T-helper 2 cell (primary cell): ENCODE results near the gene PSENEN.

ENCODE experiments used
- DNase-seq, 5 experiments: peaks; one replicate each; pipeline versions ENCODE4 v3.0.0 to v3.0.0-alpha.2; 2012 to 2022

Gene PSENEN

GRCh38 chr19:35774274-35775045 is 29.0 kb downstream of the PSENEN start:
- no peak for DNase-seq

DNA sequence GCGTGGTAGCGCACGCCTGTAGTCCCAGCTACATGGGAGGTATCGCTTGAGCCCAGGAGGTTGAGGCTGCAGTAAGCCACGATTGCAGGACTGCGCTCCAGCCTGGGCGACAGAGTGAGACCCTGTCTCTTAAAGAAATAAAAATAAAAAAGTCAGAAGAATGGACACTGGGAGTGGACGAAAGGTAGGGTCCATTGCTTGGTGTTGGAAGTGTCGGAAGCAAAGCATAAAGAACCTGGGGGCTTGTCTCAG is 29.5 kb downstream of the PSENEN start:
- DNase-seq = no peak

DNA sequence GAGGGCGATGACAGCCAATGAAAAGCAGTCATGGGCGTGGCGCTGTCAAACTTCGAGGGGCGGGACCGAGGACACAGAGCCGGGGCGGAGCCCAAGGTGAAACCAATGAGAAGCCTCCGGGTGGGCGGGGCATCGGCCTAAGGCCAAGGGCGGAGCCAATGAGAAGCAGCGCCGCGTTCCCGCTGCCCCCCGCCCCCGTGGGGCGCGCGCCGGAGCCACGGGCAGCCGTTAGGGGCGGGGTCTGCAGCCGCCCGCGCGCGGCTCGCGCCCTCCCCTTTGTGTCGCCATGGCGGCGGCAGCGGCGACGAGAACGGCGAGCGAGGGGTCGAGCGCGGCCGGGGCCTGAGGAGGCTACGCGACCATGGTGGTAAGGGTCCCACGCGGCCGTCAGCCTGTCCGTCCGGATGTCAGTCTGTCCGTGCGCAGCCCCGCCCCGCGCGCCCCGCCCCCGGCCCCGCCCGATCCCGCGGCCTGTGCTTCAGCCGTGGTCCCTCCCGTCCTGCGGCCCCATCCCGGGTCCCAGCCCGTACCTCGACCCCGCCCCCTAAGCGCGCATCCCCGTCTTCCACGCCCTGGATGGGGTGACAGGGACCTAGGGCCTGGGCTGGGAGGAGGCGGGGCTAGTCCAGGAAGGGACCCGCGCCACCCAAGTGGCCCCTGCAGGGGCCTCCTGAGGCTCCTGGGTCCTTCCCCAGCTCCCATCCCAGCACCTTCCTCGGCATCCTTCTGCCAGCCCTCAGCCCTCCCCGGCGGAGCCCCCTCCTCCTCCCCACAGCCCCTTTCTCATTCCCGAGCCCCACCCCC is 30.0 kb downstream of the PSENEN start, which contains the start of gene ARHGAP33:
TSS of gene ARHGAP33 (plus strand) at position 267 of the 804 bp plus-strand sequence. CDS start at position 362, 95 bp downstream.
- DNase-seq = peak; percentile 97 to 99 (median 98)

DNA sequence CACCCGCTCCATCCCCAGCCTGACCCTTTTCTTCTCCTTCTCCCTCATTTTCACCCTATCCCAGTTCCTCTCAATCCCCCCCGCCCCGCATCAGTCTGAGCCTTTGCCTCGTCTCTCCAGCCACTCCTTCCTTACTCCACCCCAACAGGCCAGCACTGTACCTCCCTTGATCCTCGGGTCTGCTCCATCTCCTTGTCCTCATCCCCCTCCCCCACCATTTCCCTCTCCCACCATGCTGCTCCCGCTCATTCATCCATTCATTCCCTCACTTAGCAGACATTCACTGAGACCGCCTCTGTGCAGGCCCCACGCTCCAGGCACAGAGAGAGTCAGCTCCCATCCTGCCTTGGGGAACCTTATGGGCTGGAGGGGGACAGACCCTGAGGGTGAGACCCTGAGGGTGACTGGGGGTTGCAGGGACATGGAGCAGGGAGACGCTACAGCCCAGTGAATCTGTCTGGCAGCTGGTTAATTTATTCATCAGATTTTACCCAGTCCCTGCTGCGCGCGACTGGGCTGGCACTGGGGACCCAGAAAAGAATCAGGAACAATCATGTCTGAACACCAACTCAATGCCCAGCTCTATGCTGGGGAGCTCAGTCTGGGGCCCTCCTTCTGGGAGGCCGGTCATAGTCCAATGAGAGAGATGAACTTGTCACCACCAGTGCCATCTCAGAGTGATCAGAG is 30.8 kb downstream of the PSENEN start:
- DNase-seq = no peak

GRCh38 chr19:35777086-35777841 is 31.8 kb downstream of the PSENEN start:
- no peak for DNase-seq

DNA sequence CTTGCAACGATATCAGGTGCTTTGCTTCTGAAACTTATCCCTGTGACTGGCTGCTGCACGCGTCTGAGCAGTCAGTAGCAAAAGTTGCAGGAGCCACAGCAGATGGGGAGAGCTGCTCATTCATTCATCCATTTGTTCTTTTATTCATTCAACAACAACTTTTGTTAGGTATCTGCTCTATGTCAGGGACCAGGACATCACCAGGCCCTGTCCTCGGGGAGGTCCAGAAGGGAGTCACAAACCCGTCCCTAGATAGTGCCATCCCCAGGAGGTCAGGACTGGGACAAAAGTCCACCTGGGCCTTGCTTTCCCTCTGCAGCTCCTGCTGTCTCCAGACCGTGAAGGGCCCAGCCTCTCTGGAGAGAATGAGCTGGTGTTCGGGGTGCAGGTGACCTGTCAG is 32.5 kb downstream of the PSENEN start:
- DNase-seq = no peak

GRCh38 chr19:35779033-35779432 is 33.6 kb downstream of the PSENEN start:
- DNase-seq = no peak

DNA sequence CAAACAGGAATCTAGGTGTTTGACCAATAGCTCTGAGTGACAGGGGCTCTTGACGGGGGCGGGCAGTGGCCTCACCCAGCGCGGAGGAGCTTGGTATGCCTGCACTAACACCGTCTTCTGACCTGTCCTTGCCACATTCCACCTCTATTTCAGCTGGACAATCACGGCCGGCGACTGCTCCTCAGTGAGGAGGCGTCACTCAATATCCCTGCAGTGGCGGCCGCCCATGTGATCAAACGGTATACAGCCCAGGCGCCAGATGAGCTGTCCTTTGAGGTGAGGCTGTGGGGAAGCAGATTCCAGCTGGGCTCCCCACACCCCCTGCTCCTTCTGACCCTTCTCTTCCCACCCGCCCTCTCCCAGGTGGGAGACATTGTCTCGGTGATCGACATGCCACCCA is 34.6 kb downstream of the PSENEN start:
- no peak for DNase-seq

DNA sequence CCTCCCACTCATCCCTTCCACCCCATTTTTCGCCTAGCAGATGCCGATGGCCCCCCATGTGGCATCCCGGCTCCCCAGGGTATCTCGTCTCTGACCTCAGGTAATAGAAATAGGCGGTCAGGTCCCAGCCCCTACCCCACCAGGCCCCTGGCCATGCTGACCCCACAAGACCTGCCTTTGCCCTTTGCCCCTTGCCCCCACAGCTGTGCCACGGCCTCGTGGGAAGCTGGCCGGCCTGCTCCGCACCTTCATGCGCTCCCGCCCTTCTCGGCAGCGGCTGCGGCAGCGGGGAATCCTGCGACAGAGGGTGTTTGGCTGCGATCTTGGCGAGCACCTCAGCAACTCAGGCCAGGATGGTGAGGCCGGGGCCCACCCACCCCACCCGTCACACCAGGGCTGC is 35.3 kb downstream of the PSENEN start:
- no peak for DNase-seq

GRCh38 chr19:35781650-35782049 is 36.2 kb downstream of the PSENEN start:
- DNase-seq = no peak

- DNase-seq = no peak
These were observed 37.1 kb downstream of the PSENEN start for GRCh38 chr19:35782589-35782988.

GRCh38 chr19:35783469-35784434 is 38.3 kb downstream of the PSENEN start:
- no peak for DNase-seq

DNA sequence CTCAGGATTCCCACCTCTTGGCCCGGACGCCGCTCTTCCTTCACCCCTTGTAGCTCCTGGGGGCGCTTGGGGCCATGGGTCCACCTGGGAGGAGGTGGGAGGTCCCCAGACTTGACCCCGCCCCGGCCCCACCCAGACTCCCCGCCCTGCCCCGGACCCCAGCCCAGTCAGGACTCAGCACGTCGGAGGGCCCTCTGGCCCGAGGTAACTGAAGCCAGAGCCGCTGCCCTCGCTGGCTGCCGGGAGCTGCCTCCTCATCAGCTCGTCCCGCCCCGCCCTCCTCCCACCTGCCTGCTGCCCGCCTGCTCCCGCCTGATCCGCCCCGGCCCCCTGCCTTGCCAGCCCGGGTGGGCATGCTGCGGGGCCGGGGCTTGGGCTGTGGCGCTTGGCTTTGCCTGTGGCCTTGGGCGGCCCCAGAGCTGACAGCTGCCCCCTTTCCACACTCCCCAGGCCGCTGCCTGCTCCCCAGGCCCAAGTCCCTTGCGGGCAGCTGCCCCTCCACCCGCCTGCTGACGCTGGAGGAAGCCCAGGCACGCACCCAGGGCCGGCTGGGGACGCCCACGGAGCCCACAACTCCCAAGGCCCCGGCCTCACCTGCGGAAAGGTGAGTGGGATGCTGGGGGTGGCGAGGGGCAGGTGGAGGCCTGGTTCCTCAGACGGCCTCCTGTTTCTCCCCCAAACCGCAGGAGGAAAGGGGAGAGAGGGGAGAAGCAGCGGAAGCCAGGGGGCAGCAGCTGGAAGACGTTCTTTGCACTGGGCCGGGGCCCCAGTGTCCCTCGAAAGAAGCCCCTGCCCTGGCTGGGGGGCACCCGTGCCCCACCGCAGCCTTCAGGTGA is 39.3 kb downstream of the PSENEN start:
- DNase-seq = no peak

DNA sequence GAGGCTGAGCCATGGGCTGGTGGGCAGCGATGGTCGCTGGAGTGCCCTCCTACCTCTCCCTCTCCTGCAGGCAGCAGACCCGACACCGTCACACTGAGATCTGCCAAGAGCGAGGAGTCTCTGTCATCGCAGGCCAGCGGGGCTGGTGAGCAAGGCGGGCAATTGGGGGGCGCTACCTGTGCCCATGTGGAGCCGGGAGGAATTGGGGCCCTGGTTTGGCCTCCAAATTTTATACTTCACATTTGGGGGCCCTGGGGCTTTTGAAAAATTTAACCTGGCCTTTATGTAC is 39.8 kb downstream of the PSENEN start:
- DNase-seq = no peak

GRCh38 chr19:35786299-35787160 is 41.1 kb downstream of the PSENEN start:
- DNase-seq = no peak

- DNase-seq = no peak
These were observed 41.9 kb downstream of the PSENEN start for GRCh38 chr19:35787227-35787799.

DNA sequence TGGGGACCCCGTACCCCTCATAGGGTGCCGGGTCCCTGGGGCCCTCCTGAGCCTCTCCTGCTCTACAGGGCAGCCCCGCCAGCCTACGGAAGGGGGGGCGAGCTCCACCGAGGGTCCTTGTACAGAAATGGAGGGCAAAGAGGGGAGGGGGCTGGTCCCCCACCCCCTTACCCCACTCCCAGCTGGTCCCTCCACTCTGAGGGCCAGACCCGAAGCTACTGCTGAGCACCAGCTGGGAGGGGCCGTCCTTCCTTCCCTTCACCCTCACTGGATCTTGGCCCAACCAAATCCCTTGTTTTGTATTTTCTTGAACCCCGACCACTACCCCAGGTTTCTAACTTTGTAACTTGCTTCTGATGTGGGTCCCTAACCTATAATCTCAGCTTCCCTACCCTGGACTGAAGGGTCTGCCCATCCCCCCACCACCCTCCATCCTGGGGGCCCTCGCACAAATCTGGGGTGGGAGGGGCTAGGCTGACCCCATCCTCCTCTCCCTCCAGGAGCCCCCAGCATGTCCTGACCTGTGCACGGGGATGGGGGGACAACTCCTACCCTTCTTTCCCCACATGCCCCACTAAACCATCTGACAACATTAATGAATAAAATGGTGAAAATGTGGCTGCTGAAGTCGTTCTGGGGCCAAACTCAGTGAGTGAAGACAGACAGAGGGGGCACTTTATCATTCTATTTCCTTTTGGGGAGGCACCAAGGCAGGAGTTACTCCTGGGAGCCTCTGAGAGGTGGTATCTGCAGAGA is 42.9 kb downstream of the PSENEN start:
- DNase-seq = no peak

DNA sequence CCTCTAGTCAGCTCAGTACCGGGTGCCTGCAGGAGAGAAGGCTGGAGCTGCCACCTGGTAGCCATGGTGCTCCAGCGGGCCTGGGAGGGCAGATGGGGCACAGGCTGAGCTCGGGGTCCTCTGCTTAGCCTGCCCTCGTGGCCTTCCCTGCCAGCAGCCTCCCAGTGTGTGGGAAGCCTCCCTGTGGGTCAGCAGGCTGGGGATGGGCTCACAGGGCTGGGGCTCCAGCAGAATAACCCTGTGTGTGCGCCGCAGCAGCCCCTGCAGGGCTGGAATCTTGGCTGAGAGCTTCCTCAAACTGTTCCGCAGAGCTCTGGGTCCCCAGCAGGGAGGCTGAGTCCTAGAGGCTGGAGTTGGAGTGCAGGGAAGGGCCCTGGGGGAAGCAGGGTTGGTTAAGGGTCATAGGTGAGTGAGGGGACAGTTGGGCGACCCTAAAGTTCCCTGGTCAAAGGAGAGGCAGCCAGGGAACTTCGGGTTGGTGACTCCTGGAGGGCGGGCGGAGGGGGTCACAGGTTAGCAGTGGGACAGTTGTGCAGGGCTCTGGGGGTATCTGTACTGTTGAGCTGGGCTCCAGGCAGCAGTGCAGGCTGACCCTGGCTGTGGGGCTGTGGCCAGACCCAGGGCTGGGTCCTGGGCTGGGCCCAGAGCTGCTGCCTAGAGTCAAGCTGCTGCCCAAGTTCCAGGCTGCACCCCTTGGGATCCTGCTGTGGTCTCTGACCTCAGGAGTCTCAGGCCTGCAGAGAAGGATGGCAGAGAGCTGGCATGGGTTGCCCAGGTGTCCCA is 43.9 kb downstream of the PSENEN start:
- DNase-seq = no peak
